Measurements from ENCODE around the gene PPM1J.
A peak's percentile ranks its signal among the peaks of the same experiment; 100 is the strongest.

PPM1J gene

DNA sequence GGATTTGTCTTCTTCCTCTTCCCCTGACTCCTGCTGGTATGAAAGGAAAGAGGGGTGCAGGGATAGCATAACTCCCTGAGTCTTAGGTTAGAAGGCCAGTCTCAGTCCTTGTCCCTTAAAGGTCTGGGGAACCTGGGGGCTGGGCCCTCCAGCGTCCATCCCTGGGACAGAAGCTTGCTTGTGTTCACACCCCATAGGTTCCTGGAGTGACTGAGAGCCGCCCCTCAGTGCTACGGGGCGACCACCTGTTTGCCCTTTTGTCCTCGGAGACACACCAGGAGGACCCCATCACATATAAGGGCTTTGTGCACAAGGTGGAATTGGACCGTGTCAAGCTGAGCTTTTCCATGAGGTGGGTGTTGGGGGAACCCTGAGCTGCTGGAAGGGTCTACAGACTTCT is 21.3 kb downstream of the PPM1J start:
- Mint-ChIP-seq H3K9me3 (no peaks in the 10 kb centered on the region), H3K27me3 (no peaks in the 10 kb centered on the region), H3K4me3 (no peak overlapping the region), H3K4me1 (no peaks in the 10 kb centered on the region), H3K27ac (no peak overlapping the region), H3K36me3 (ENCODE audit: low read depth) (peaks cover 20% of the 10 kb centered on the region)
- no peak for ATAC-seq
- DNase-seq = no peak

DNA sequence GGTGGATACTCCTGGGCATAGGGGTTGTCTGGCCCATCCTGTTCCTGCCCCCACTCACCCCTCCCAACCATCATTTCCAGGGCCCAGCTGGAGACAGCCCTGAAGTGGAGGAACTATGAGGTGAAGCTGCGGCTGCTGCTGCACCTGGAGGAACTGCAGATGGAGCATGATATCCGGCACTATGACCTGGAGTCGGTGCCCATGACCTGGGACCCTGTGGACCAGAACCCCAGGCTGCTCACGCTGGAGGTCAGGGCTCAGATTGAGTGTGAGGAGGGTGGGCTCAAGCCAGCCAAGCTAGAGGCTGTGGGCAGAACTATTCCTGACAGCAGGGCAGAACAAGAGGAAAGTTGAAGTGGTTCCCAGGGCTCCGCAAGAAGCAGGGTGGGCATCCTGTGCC is 22.5 kb downstream of the PPM1J start:
- Mint-ChIP-seq H3K4me3 (no peak overlapping the region), H3K36me3 (ENCODE audit: low read depth) (peaks cover 20% of the 10 kb centered on the region), H3K27me3 (no peaks in the 10 kb centered on the region), H3K27ac (no peak overlapping the region), H3K9me3 (no peaks in the 10 kb centered on the region), H3K4me1 (no peaks in the 10 kb centered on the region)
- ATAC-seq (no peak), DNase-seq (no peak)

DNA sequence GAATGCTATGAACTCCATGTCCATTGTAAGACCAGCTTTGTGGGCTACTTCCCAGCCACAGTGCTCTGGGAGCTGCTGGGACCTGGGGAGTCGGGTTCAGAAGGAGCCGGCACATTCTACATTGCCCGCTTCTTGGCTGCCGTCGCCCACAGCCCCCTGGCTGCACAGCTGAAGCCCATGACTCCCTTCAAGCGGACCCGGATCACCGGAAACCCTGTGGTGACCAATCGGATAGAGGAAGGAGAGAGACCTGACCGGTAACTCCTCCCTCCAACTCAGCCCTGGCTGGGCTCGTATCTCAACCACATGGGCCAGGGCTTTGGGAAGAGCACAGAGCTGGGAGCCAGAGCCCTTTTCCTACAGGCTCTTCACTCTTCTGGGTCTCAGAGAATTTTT is 25.3 kb downstream of the PPM1J start:
- Mint-ChIP-seq H3K27me3 (no peaks in the 10 kb centered on the region), H3K4me3 (no peak overlapping the region), H3K9me3 (no peaks in the 10 kb centered on the region), H3K27ac (no peak overlapping the region), H3K4me1 (peaks cover 3% of the 10 kb centered on the region), H3K36me3 (ENCODE audit: low read depth) (peaks cover 20% of the 10 kb centered on the region)
- DNase-seq = no peak
- ATAC-seq = no peak

DNA sequence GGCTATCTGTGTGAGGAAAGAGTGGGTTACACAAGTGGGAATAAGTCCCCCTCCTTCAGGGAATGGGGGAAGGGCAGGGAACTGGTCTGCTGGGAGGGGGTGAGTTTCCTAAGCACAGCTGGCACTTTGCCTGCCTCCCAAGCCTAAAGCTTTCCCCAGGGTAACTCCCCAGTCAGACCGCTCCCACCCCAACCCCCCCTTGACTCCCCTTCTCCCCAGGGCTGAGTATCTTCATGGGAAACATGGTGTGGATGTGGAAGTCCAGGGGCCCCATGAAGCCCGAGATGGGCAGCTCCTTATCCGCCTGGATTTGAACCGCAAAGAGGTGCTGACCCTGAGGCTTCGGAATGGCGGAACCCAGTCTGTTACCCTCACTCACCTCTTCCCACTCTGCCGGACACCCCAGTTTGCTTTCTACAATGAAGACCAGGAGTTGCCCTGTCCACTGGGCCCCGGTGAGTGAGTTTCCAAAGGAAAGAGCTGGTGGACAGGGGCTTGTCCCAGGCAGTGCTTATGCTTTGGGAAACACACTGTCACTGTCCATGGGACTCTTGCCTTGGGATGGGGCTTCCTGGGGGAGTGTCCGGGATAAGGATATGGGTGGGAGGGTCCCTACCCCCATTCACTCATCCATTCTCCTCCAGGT is 25.8 kb downstream of the PPM1J start:
- no peak for DNase-seq
- no peak overlapping the region for H3K27ac Mint-ChIP-seq
- peaks cover 3% of the 10 kb centered on the region for H3K4me1 Mint-ChIP-seq
- no peaks in the 10 kb centered on the region for H3K9me3 Mint-ChIP-seq
- H3K36me3 Mint-ChIP-seq (ENCODE audit: low read depth) = peaks cover 20% of the 10 kb centered on the region
- no peaks in the 10 kb centered on the region for H3K27me3 Mint-ChIP-seq
- no peak overlapping the region for H3K4me3 Mint-ChIP-seq
- no peak for ATAC-seq

DNA sequence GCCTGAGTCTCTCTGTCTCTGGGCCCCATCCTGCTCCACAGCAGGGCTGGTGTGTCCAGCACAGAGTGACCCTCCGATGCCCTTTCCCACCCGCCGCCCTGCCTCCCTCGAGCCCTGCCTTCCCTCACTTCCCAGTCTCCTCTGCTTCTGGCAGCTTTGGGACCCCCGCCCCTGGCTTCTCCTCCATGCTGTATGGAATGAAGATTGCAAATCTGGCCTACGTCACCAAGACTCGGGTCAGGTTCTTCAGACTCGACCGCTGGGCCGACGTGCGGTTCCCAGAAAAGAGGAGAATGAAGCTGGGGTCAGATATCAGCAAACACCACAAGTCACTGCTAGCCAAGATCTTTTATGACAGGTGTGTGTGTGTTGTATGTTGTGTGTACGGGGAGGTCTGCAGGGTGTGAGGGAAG is 26.3 kb downstream of the PPM1J start:
- H3K9me3 Mint-ChIP-seq = no peaks in the 10 kb centered on the region
- no peak overlapping the region for H3K27ac Mint-ChIP-seq
- peaks cover 3% of the 10 kb centered on the region for H3K4me1 Mint-ChIP-seq
- no peaks in the 10 kb centered on the region for H3K27me3 Mint-ChIP-seq
- H3K36me3 Mint-ChIP-seq (ENCODE audit: low read depth) = peaks cover 20% of the 10 kb centered on the region
- ATAC-seq = no peak
- DNase-seq = no peak
- H3K4me3 Mint-ChIP-seq = no peak overlapping the region

DNA sequence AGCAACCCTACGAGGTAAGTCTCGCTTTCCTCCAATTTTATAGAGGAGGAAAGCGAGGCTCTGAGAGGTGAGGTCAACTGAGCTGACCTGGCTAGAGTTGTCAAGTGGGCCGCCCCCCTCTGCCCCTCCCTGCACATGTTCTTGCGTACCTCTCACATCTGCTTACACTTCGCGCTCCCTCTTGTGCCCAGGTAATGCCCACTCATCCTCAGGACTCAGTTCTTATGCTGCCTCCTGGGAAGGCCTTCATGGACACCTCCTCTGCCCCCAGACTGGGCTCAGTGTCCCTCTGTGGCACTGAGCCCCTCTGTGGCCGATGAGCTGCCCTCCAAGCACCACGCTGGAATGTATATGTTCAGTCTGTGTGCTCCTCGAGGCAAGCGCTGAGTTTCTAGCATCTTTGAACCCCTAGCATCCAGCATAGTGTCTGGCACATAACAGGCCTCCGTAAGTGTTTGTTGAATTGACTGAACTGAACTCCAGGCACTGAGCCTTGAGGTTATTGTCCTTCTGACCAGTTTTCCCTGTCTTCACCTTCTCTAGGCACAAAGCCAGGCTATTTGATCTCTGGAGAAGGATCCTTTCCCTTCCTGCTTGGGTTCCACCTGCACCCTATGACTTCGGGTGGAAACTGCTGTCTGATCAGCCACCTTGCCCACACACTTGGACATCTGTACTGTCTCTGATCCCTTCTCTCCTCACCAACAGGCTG is 27.2 kb downstream of the PPM1J start:
- Mint-ChIP-seq H3K9me3 (no peaks in the 10 kb centered on the region), H3K36me3 (ENCODE audit: low read depth) (peaks cover 17% of the 10 kb centered on the region), H3K4me1 (peaks cover 5% of the 10 kb centered on the region), H3K27me3 (no peaks in the 10 kb centered on the region), H3K27ac (no peak overlapping the region), H3K4me3 (no peak overlapping the region)
- no peak for DNase-seq
- no peak for ATAC-seq

DNA sequence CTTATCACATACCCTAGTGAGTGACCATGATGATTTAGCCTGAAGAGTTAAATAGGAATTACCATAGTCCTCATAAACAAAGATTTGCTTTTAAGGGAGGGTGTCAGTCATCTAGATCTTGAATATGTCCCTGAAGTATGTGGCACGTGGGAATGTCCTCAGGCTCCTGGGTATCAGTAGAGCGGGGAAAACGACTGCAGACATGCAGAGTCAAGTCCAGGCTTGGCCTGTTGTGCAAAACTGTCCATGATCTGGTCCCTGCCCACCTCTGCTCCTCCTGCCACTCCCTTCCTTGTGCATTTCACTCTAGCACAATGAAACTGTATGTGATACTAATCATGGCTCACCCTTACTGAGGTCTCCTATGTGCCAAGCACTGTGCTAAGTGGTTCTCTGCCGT is 27.8 kb downstream of the PPM1J start:
- H3K9me3 Mint-ChIP-seq = no peaks in the 10 kb centered on the region

DNA sequence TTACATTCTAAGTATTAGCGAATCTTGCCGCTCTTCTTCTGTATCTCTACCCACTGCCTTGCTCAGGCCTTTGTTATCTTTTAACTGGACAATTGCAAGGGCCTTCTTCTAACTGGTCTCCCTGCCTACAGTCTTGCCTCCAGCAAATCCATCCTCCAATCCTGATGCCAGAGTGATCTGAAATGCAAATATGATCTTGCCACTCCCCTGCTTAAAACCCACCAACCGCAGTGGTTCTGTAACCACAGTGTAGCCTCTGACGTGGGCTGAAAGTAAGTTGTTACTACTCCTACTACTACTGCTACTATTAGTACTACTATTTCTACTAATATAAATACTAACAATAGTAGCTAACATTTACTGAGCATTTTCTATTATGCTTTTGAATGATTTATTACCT is 28.3 kb downstream of the PPM1J start:
- no peak for DNase-seq
- Mint-ChIP-seq H3K4me3 (no peak overlapping the region), H3K27me3 (no peaks in the 10 kb centered on the region), H3K36me3 (ENCODE audit: low read depth) (peaks cover 13% of the 10 kb centered on the region), H3K9me3 (no peaks in the 10 kb centered on the region), H3K4me1 (peaks cover 5% of the 10 kb centered on the region), H3K27ac (no peak overlapping the region)
- ATAC-seq = no peak

More for the DNA sequence above, 27.8 kb downstream of the PPM1J start:
- Mint-ChIP-seq H3K27ac (no peak overlapping the region), H3K4me1 (peaks cover 5% of the 10 kb centered on the region), H3K4me3 (no peak overlapping the region), H3K27me3 (no peaks in the 10 kb centered on the region), H3K36me3 (ENCODE audit: low read depth) (peaks cover 17% of the 10 kb centered on the region)
- DNase-seq (no peak), ATAC-seq (no peak)

DNA sequence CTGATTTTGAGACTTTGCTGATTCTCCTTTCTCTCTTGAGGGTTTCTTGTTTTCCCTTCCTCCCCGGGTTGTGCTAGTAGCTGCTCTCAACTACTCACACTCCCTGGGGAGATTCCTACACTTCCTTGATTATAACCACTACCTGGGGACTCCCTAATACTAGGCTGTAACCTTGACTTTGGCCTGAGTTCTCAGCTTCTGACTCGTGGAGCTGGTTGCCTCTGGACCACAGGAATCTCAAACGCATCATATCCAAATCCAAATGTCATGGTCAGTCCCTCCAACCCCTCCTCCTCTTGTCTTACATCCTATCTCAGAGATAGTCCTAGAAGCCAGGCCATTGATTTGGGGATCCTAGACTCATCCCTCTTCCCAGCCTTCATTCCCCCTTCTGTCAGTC is 28.7 kb downstream of the PPM1J start:
- Mint-ChIP-seq H3K4me3 (no peak overlapping the region), H3K4me1 (peaks cover 5% of the 10 kb centered on the region), H3K36me3 (ENCODE audit: low read depth) (peaks cover 9% of the 10 kb centered on the region), H3K27ac (no peak overlapping the region), H3K27me3 (no peaks in the 10 kb centered on the region), H3K9me3 (no peaks in the 10 kb centered on the region)
- no peak for DNase-seq
- ATAC-seq = no peak

DNA sequence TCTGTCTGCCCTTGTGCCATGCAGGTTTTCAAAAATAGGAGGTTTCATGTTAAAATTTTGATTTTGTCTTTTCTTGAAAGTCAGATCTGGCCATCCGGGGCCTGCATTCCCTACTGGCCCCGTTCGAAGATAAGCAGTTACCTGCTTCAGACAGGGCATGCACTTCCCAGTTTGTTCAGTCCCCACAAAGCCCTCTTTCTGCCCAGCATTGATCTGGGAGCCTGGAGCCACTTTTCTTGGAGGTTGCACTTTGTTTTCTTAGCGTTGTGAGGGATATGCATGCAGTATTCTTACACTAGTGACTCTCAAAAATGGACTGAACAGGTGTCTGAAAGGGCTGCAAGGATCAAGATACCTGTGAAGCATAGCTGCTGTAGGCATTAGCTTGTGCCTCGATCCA is 29.2 kb downstream of the PPM1J start:
- Mint-ChIP-seq H3K27me3 (no peaks in the 10 kb centered on the region), H3K4me3 (no peak overlapping the region), H3K36me3 (ENCODE audit: low read depth) (peaks cover 9% of the 10 kb centered on the region), H3K27ac (no peak overlapping the region), H3K9me3 (no peaks in the 10 kb centered on the region), H3K4me1 (peaks cover 5% of the 10 kb centered on the region)
- DNase-seq = no peak
- ATAC-seq = no peak

DNA sequence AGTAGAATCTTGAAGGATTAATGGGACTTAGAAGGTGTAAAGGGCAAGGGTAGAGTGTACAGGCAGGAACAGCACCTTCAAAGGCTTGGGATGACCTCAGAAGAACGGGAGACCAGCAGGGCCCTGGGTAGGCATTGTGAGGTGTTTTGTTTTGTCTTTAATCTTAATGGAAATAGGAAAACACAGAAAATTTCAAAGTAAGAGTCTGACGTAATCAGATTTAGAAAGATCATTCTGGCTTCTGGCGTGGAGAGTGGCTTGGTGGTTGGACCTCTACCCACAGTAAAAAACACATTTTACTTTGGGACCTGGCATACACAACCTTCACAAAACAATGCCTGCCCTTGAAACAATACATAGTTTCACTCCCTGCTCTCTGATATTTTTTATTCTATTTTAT is 36.5 kb downstream of the PPM1J start:
- H3K4me3 Mint-ChIP-seq = no peak overlapping the region
- H3K27me3 Mint-ChIP-seq = no peaks in the 10 kb centered on the region
- no peak for DNase-seq
- no peaks in the 10 kb centered on the region for H3K9me3 Mint-ChIP-seq
- H3K4me1 Mint-ChIP-seq = peaks cover 39% of the 10 kb centered on the region
- ATAC-seq = no peak
- H3K27ac Mint-ChIP-seq = no peak overlapping the region
- H3K36me3 Mint-ChIP-seq (ENCODE audit: low read depth) = peaks cover 10% of the 10 kb centered on the region

DNA sequence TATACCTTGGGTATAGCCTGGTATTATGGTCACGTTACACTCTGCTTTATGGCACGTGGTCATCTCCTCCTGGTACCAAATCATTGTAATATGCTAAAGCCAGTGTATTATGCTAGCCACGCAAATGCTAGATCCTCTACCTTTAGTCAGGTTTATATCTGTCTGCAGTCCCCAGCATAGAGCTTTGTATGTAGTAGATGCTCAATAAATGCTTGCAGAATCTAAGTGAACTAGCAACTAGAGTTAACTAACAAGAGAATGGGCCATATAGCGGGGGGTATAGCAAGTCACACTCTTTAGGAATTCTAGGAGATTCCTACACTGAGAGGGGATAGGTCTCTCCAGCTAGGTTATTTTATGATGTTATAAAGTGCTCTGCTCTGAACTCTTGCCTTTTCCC is 37.6 kb downstream of the PPM1J start:
- DNase-seq (no peak), ATAC-seq (no peak)
- Mint-ChIP-seq H3K4me3 (no peak overlapping the region), H3K36me3 (ENCODE audit: low read depth) (peaks cover 14% of the 10 kb centered on the region), H3K4me1 (peaks cover 42% of the 10 kb centered on the region), H3K27me3 (no peaks in the 10 kb centered on the region), H3K9me3 (no peaks in the 10 kb centered on the region), H3K27ac (no peak overlapping the region)

DNA sequence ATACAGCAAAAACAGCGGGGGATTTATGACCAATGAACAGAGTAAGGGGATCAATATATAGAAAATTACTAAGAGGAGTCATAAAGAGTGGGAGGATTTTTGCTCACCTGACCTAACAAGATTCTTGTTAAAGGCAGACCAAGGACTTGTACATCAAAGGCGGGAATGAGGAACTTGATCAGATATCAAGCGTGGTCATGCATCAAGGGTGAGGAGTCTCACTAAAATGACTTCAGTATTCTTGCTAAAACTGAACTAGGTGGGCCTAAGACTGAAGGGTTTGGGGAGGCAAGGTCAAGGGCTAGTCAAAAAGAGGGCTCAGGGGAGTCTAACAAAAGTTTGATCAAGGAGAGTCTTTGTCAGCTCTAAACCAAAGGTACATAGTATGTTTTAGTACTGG is 38.6 kb downstream of the PPM1J start:
- no peak overlapping the region for H3K27ac Mint-ChIP-seq
- peaks cover 42% of the 10 kb centered on the region for H3K4me1 Mint-ChIP-seq
- DNase-seq (no peak), ATAC-seq (no peak)
- peaks cover 23% of the 10 kb centered on the region for H3K36me3 Mint-ChIP-seq (ENCODE audit: low read depth)
- no peaks in the 10 kb centered on the region for H3K9me3 Mint-ChIP-seq
- H3K27me3 Mint-ChIP-seq = no peaks in the 10 kb centered on the region
- peak overlapping the region; percentile 2 for H3K4me3 Mint-ChIP-seq

DNA sequence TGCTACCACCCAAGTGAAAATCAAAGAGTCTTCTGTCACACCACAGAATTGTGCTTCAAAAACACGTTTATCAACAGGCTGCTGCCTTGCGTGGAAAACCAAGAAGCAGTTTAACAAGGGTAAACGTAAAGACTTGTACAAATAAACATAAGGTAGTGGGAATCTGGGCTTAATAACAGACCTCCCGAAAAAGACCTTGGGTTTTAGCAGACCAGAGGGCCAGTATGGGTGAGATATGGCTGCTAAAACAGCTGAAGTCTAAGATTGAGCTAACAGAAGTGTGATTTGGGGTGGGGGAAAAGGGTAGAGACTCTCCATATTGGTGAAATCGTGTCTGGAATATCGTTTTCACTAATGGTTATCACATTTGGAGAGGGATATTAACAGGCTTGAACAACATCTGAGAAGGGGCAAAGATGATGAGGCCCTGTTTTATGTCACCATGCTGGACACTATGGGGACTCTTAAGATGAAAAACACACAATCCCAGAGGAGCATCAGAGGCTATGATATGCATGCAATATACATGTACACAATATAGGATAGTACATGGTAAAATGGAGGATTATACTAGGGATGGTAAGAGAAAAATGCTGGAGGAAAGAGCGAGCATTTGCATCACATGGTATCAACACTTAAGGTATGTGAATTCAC is 39.3 kb downstream of the PPM1J start:
- Mint-ChIP-seq H3K9me3 (no peaks in the 10 kb centered on the region), H3K4me1 (peaks cover 42% of the 10 kb centered on the region), H3K4me3 (peak overlapping the region; percentile 75), H3K36me3 (ENCODE audit: low read depth) (peaks cover 29% of the 10 kb centered on the region), H3K27ac (peak overlapping the region; percentile 50), H3K27me3 (no peaks in the 10 kb centered on the region)
- no peak for ATAC-seq
- DNase-seq = no peak

DNA sequence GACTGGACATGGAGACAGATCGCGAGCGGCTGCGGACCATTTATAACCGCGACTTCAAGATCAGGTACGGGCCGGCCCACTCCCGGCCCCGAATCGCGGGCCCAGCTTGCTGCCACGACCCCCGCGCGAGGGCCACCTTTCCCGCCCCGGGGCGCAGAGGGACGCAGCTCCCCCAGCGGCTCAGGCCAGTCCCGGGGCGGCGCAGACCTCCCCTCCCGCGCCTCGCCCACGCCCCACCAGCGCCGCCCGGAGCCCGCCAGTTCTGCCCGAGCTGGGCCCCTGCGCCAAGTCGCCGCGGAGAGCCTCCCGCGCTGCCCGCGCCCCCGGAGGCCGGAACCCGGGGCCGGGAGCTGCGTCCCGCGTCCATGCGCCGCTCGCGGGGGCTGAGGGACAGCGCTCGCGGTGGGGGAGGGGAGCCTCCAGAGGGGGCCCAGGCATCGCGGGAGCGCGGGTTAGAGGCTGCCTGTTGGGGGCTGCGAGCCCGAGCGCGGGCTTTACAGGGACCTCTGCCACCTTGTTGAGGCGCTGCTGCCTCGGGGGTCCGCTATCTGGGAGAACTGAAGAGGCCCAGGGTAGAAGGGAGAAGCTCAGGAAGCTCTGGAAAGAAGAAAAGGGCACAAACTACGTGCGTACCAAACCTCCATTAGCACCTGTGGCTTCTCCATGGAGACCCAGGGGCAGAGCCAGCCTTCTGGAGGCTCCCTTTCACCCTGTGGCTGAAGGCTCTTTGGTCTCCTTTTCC is 40.0 kb downstream of the PPM1J start:
- H3K9me3 Mint-ChIP-seq = no peaks in the 10 kb centered on the region
- H3K36me3 Mint-ChIP-seq (ENCODE audit: low read depth) = peaks cover 36% of the 10 kb centered on the region
- ATAC-seq (peak; percentile 55), DNase-seq (peak; percentile 56)
- H3K27me3 Mint-ChIP-seq = no peaks in the 10 kb centered on the region
- H3K27ac Mint-ChIP-seq = peak overlapping the region; percentile 95
- peak overlapping the region; percentile 89 for H3K4me3 Mint-ChIP-seq
- peaks cover 42% of the 10 kb centered on the region for H3K4me1 Mint-ChIP-seq
